ENCODE measurements around the gene JUNB.
"Not testable (repeated sequence)": the region's sequence is repeated elsewhere in the genome, so short reads cannot be mapped to it uniquely, and the experiment has no call there.

Gene JUNB

DNA sequence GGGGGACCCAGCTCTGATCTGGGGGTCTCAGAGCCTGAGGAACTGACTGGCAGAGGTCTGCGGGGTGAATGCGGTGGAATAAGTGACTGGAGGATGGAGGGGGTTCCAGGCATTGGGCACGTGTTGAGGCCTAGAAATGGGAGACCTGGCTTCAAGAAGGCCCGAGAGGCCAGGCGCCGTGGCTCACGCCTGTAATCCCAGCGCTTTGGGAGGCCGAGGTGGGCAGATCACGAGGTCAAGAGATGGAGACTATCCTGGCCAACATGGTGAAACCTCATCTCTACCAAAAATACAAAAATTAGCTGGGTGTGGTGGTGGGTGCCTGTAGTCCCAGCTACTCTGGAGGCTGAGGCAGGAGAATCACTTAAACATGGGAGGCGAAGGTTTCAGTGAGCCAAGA is 26.5 kb downstream of the JUNB start:
- not testable (repeated sequence) for H3K9me3 ChIP-seq (ENCODE audit: insufficient read depth, low read length); H3K27me3 ChIP-seq (ENCODE audit: low read depth, low read length); H3K4me2 ChIP-seq (ENCODE audit: low read length); H2AFZ ChIP-seq (ENCODE audit: low read depth, low read length); H3K79me2 ChIP-seq (ENCODE audit: low read length); H4K20me1 ChIP-seq (ENCODE audit: insufficient read depth, low read length); H3K27ac ChIP-seq (ENCODE audit: low read length); H3K4me3 ChIP-seq (ENCODE audit: low read length); H3K9ac ChIP-seq (ENCODE audit: low read length)
- Histone ChIP-seq H3K4me1 (ENCODE audit: low read length) (peaks cover 10% of the 10 kb centered on the region), H3K36me3 (replicated peaks; ENCODE audit: low read depth, low read length) (peaks cover 15% of the 10 kb centered on the region)

DNA sequence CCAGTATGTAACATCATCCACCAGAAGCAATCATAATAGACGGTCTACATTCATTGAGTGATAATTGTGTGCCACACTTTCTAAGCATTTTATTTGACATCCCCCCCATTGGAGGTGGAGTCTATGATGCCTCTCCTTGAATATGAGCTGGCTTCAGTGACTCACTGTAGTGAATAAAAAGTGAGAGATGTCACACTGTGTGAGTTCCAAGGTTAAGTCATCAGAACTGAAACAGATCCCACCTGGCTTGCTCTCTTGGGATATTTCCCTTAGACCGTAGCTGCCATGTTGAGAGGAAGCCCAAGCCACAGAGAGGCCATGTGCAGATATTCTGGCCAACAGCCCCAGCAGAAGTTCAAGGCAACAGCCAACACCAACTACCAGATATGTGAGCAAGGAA is 30.5 kb downstream of the JUNB start:
- H4K20me1 ChIP-seq (ENCODE audit: insufficient read depth, low read length), result no peaks in the 10 kb centered on the region
- no peaks in the 10 kb centered on the region for H3K36me3 ChIP-seq (replicated peaks; ENCODE audit: low read depth, low read length)
- H3K79me2 ChIP-seq (ENCODE audit: low read length), result no peaks in the 10 kb centered on the region
- no peak overlapping the region for H3K4me3 ChIP-seq (ENCODE audit: low read length)
- H3K4me2 ChIP-seq (ENCODE audit: low read length), result no peak overlapping the region
- no peak overlapping the region for H3K27ac ChIP-seq (ENCODE audit: low read length)
- H3K4me1 ChIP-seq (ENCODE audit: low read length), result peaks cover 10% of the 10 kb centered on the region
- TF ChIP-seq EZH2phosphoT487 (IDR thresholded peaks at IDR 0.05; ENCODE audit: low read depth), result no peak
- H3K9me3 ChIP-seq (ENCODE audit: insufficient read depth, low read length), result no peaks in the 10 kb centered on the region
- no peak overlapping the region for H3K9ac ChIP-seq (ENCODE audit: low read length)
- no peak overlapping the region for H2AFZ ChIP-seq (ENCODE audit: low read depth, low read length)
- no peaks in the 10 kb centered on the region for H3K27me3 ChIP-seq (ENCODE audit: low read depth, low read length)

DNA sequence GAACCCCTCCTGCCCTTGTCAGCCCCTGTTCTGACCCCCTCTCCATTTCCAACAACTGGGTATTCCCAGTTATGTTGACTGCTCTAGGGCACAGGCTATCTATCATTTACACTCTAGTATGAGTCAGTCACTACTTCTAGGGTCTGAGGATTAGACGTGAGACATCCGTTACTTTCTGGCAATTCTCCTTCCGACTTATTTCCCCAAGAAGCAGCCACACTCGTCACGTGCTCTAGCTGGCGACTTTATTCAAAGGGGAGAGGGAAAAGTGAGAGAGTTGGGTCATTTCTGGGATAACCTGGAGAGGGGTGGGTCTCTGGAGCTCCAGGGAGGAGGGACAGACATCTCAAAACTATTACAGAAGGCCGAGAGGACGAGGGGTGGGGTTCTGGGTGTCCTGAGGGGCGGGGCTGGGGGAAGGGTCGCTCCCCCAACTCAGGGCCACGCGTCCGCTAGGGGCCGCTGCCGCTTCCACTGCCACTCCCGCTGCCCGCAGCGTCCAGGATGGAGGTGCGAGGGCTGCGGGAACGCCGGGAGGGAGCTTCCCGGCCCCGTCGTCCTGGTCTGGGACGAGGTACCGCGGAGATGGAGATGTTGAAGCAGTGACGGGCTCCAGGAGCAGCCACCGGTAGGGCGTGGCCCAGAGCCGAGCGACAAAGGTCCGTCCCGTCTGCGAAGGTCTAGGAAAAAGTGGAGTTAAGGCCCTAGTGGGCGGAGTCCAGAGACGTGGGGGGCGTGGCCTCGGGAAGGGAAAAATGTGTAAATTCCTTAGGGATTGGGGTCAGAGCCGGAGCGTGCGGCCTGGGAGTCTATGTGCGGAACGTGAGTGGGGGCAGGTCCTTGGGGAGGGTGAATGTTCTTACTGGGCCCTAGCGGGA is 34.2 kb downstream of the JUNB start:
- no peaks in the 10 kb centered on the region for H3K27me3 ChIP-seq (ENCODE audit: low read depth, low read length)
- no peaks in the 10 kb centered on the region for H3K4me1 ChIP-seq (ENCODE audit: low read length)
- H3K9ac ChIP-seq (ENCODE audit: low read length), result no peak overlapping the region
- no peak overlapping the region for H3K27ac ChIP-seq (ENCODE audit: low read length)
- no peak overlapping the region for H2AFZ ChIP-seq (ENCODE audit: low read depth, low read length)
- no peaks in the 10 kb centered on the region for H3K36me3 ChIP-seq (replicated peaks; ENCODE audit: low read depth, low read length)
- no peaks in the 10 kb centered on the region for H4K20me1 ChIP-seq (ENCODE audit: insufficient read depth, low read length)
- no peaks in the 10 kb centered on the region for H3K79me2 ChIP-seq (ENCODE audit: low read length)
- H3K4me3 ChIP-seq (ENCODE audit: low read length), result no peak overlapping the region
- no peak overlapping the region for H3K4me2 ChIP-seq (ENCODE audit: low read length)
- TF ChIP-seq, protein P1, sequence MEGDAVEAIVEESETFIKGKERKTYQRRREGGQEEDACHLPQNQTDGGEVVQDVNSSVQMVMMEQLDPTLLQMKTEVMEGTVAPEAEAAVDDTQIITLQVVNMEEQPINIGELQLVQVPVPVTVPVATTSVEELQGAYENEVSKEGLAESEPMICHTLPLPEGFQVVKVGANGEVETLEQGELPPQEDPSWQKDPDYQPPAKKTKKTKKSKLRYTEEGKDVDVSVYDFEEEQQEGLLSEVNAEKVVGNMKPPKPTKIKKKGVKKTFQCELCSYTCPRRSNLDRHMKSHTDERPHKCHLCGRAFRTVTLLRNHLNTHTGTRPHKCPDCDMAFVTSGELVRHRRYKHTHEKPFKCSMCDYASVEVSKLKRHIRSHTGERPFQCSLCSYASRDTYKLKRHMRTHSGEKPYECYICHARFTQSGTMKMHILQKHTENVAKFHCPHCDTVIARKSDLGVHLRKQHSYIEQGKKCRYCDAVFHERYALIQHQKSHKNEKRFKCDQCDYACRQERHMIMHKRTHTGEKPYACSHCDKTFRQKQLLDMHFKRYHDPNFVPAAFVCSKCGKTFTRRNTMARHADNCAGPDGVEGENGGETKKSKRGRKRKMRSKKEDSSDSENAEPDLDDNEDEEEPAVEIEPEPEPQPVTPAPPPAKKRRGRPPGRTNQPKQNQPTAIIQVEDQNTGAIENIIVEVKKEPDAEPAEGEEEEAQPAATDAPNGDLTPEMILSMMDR (IDR thresholded peaks at IDR 0.05; ENCODE audit: low read depth, low read length), result no peak
- no peak for TF ChIP-seq EZH2phosphoT487 (IDR thresholded peaks at IDR 0.05; ENCODE audit: low read depth)
- no peaks in the 10 kb centered on the region for H3K9me3 ChIP-seq (ENCODE audit: insufficient read depth, low read length)

DNA sequence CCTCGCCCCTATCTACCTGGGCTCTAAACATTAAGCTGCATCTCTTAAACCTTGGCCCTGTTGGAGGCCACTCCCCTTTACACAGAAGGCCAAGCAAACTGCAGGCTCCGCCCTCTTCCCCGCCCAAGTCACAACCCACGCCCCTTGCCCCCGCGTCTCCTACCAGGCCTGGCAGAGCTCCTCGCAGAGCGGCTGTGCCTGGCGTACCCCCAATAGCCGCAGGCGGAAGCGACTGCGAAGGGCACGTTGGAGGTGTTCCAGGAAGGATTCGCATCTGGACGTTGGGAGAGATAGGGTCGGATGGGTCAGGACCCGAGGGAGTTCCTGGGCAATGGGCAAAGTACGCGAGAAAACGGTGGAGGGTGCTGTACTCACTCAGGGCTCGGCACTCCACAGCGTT is 37.2 kb downstream of the JUNB start:
- Histone ChIP-seq H4K20me1 (ENCODE audit: insufficient read depth, low read length) (no peaks in the 10 kb centered on the region), H3K27me3 (ENCODE audit: low read depth, low read length) (peaks cover 9% of the 10 kb centered on the region; the same call in 1 of the 2 replicates), H3K36me3 (replicated peaks; ENCODE audit: low read depth, low read length) (no peaks in the 10 kb centered on the region), H3K79me2 (ENCODE audit: low read length) (no peaks in the 10 kb centered on the region), H3K9me3 (ENCODE audit: insufficient read depth, low read length) (no peaks in the 10 kb centered on the region), H3K4me1 (ENCODE audit: low read length) (peaks cover 8% of the 10 kb centered on the region), H2AFZ (ENCODE audit: low read depth, low read length) (no peak overlapping the region), H3K27ac (ENCODE audit: low read length) (no peak overlapping the region), H3K9ac (ENCODE audit: low read length) (no peak overlapping the region), H3K4me2 (ENCODE audit: low read length) (no peak overlapping the region), H3K4me3 (ENCODE audit: low read length) (no peak overlapping the region)
- no peak for TF ChIP-seq EZH2phosphoT487 (IDR thresholded peaks at IDR 0.05; ENCODE audit: low read depth)
- TF ChIP-seq, protein P1 (IDR thresholded peaks at IDR 0.05; ENCODE audit: low read depth, low read length), result no peak

DNA sequence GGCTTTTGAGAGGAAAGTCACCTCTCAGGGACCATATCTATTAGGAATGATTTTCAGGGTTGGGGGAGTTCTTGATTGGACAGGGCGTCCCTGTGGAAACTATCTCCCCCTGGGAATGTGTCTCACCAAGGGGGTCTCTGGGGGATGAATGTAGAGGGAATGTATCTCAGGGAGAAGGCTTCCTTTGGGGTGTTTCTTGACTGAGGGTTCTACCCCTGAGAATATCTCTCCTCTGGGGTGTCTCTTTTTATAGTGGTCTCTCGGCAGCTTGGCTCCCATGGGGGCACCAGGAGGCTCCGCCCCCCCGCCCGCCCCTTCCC is 42.1 kb downstream of the JUNB start:
- Histone ChIP-seq H3K27me3 (ENCODE audit: low read depth, low read length) (peaks cover 21% of the 10 kb centered on the region), H3K4me3 (ENCODE audit: low read length) (peak overlapping the region; percentile 73)
- no peak for TF ChIP-seq EZH2phosphoT487 (IDR thresholded peaks at IDR 0.05; ENCODE audit: low read depth)
- TF ChIP-seq, protein P1 (IDR thresholded peaks at IDR 0.05; ENCODE audit: low read depth, low read length), result no peak

More for the DNA sequence above, 42.1 kb downstream of the JUNB start:
- Histone ChIP-seq H2AFZ (ENCODE audit: low read depth, low read length) (no peak overlapping the region), H3K36me3 (replicated peaks; ENCODE audit: low read depth, low read length) (no peaks in the 10 kb centered on the region), H3K9ac (ENCODE audit: low read length) (peak overlapping the region; percentile 31; the same call in 1 of the 2 replicates), H3K4me1 (ENCODE audit: low read length) (peaks cover 21% of the 10 kb centered on the region), H3K9me3 (ENCODE audit: insufficient read depth, low read length) (no peaks in the 10 kb centered on the region), H3K27ac (ENCODE audit: low read length) (no peak overlapping the region), H4K20me1 (ENCODE audit: insufficient read depth, low read length) (no peaks in the 10 kb centered on the region), H3K4me2 (ENCODE audit: low read length) (peak overlapping the region; percentile 86), H3K79me2 (ENCODE audit: low read length) (no peaks in the 10 kb centered on the region)
